Right lobe of liver (tissue), 4 donors: ENCODE data around the gene TSPAN6.

Experiments
- CTCF ChIP-seq, 4 donors: fragments of 200-600 bp in 3 of 4; fragments of 450-650 bp in 1 of 4; IDR thresholded peaks; one replicate each; pipeline versions ENCODE4 v1.5.1 to v1.8.0; 2016 to 2022; ENCODE audit warnings: antibody characterized with exemption in 4 of 4, mild to moderate bottlenecking in 2 of 4
- POLR2A ChIP-seq: fragments of 450-650 bp; IDR thresholded peaks from one replicate; pipeline ENCODE4 v1.6.1; 2017; ENCODE audit warnings: antibody characterized with exemption, mild to moderate bottlenecking
- donor health status: DM: no; HTN: no; CAD: no.
- donor health status: DM: no; HTN: no; CAD: no.
- donor health status: DM: no; HTN: yes; CAD: no.

- no peak for TF ChIP-seq CTCF (IDR thresholded peaks at IDR 0.05)
- no peak for TF ChIP-seq POLR2A
Observed at GRCh38 chrX:100587861-100588260, 48.7 kb downstream of the TSPAN6 start.
